Effector memory CD8-positive, alpha-beta T cell (primary cell): Measurements from ENCODE around the gene VGLL4.
A peak's percentile ranks its signal among the peaks of the same experiment; 100 is the strongest.

ENCODE experiments used
- ATAC-seq: fragments of 150-1000 bp; cut with Tn5 transposase; replicated peaks from 2 replicates; pipeline ENCODE4 v1.10.0; 2021; ENCODE audit warnings: mild to moderate bottlenecking, moderate library complexity
- DNase-seq, 3 experiments: peaks; one replicate each; pipeline ENCODE4 v3.0.0; 2021
- H3K27ac Mint-ChIP-seq, 2 donors: one replicate each; pipeline ENCODE4 v1.8.0; 2022; ENCODE audit warnings: mild to moderate bottlenecking in 2 of 2, mixed read lengths in 2 of 2, moderate library complexity in 2 of 2
- H3K27me3 Mint-ChIP-seq, 2 donors: one replicate each; pipeline ENCODE4 v1.8.0; 2022; ENCODE audit warnings: mixed read lengths in 2 of 2
- H3K36me3 Mint-ChIP-seq: one replicate; pipeline ENCODE4 v1.8.0; 2022; ENCODE audit warnings: mild to moderate bottlenecking, moderate library complexity, mixed read lengths; ENCODE audit not compliant: insufficient read depth
- H3K4me1 Mint-ChIP-seq, 2 donors: one replicate each; pipeline ENCODE4 v1.8.0; 2022; ENCODE audit warnings: low read depth in 2 of 2, mixed read lengths in 2 of 2
- H3K4me3 Mint-ChIP-seq, 2 donors: one replicate each; pipeline ENCODE4 v1.8.0; 2022; ENCODE audit warnings: mild to moderate bottlenecking in 2 of 2, mixed read lengths in 2 of 2, moderate library complexity in 2 of 2
- H3K9me3 Mint-ChIP-seq, 2 donors: one replicate each; pipeline ENCODE4 v1.8.0; 2022; ENCODE audit warnings: mixed read lengths in 2 of 2

The VGLL4 gene

GRCh38 chr3:11632564-11632963 is 11.2 kb downstream of the VGLL4 start:
- ATAC-seq (no peak), DNase-seq (no peak)
- H3K9me3 Mint-ChIP-seq, result no peaks in the 10 kb centered on the region
- no peak overlapping the region for H3K4me3 Mint-ChIP-seq
- no peaks in the 10 kb centered on the region for H3K27me3 Mint-ChIP-seq
- peaks cover 5% of the 10 kb centered on the region for H3K36me3 Mint-ChIP-seq
- peak overlapping the region; percentile 66 to 70 for H3K27ac Mint-ChIP-seq
- H3K4me1 Mint-ChIP-seq, result peaks cover 46 to 50% of the 10 kb centered on the region in 2 donors

- no peak for ATAC-seq
Observed at GRCh38 chr3:11631820-11632219, 11.9 kb downstream of the VGLL4 start.

GRCh38 chr3:11629716-11630115 is 14.0 kb downstream of the VGLL4 start:
- peaks cover 50 to 58% of the 10 kb centered on the region in 2 donors for H3K4me1 Mint-ChIP-seq
- H3K9me3 Mint-ChIP-seq, result no peaks in the 10 kb centered on the region
- no peak for DNase-seq
- no peaks in the 10 kb centered on the region for H3K27me3 Mint-ChIP-seq
- no peak for ATAC-seq
- peaks cover 10% of the 10 kb centered on the region for H3K36me3 Mint-ChIP-seq
- H3K27ac Mint-ChIP-seq, result no peak overlapping the region
- no peak overlapping the region for H3K4me3 Mint-ChIP-seq

More at GRCh38 chr3:11631820-11632219, 11.9 kb downstream of the VGLL4 start:
- Mint-ChIP-seq H3K9me3 (no peaks in the 10 kb centered on the region), H3K4me3 (no peak overlapping the region), H3K4me1 (peaks cover 42 to 47% of the 10 kb centered on the region in 2 donors), H3K27ac (peak overlapping the region; percentile 15 to 22), H3K36me3 (peaks cover 10% of the 10 kb centered on the region), H3K27me3 (no peaks in the 10 kb centered on the region)
- DNase-seq, result no peak

GRCh38 chr3:11627612-11628011 is 16.1 kb downstream of the VGLL4 start:
- no peaks in the 10 kb centered on the region for H3K27me3 Mint-ChIP-seq
- ATAC-seq, result no peak
- no peaks in the 10 kb centered on the region for H3K9me3 Mint-ChIP-seq
- DNase-seq, result no peak
- H3K4me1 Mint-ChIP-seq, result peaks cover 42 to 57% of the 10 kb centered on the region in 2 donors
- no peak overlapping the region for H3K27ac Mint-ChIP-seq
- H3K4me3 Mint-ChIP-seq, result peak overlapping the region in 1 of 2 donors; percentile 4
- peaks cover 7% of the 10 kb centered on the region for H3K36me3 Mint-ChIP-seq

GRCh38 chr3:11626084-11626463 is 17.6 kb downstream of the VGLL4 start:
- no peaks in the 10 kb centered on the region for H3K27me3 Mint-ChIP-seq
- DNase-seq (no peak), ATAC-seq (no peak)
- H3K36me3 Mint-ChIP-seq, result peaks cover 7% of the 10 kb centered on the region
- H3K4me3 Mint-ChIP-seq, result peak overlapping the region in 1 of 2 donors; percentile 61
- peak overlapping the region; percentile 71 to 84 for H3K27ac Mint-ChIP-seq
- H3K9me3 Mint-ChIP-seq, result no peaks in the 10 kb centered on the region
- H3K4me1 Mint-ChIP-seq, result peaks cover 41 to 61% of the 10 kb centered on the region in 2 donors

- DNase-seq (no peak), ATAC-seq (no peak)
- Mint-ChIP-seq H3K9me3 (no peaks in the 10 kb centered on the region), H3K36me3 (peaks cover 7% of the 10 kb centered on the region), H3K27ac (peak overlapping the region; percentile 71 to 84), H3K27me3 (no peaks in the 10 kb centered on the region), H3K4me3 (peak overlapping the region; percentile 48 to 61), H3K4me1 (peaks cover 45 to 64% of the 10 kb centered on the region in 2 donors)
Observed at GRCh38 chr3:11625376-11626083, 18.2 kb downstream of the VGLL4 start.

- Mint-ChIP-seq H3K4me3 (peak overlapping the region; percentile 48 to 61), H3K27me3 (no peaks in the 10 kb centered on the region), H3K4me1 (peaks cover 49 to 68% of the 10 kb centered on the region in 2 donors), H3K9me3 (no peaks in the 10 kb centered on the region), H3K27ac (peak overlapping the region; percentile 84 to 85), H3K36me3 (peaks cover 7% of the 10 kb centered on the region)
- DNase-seq (no peak), ATAC-seq (peak; percentile 34)
Observed at GRCh38 chr3:11624704-11625375, 18.9 kb downstream of the VGLL4 start.

- ATAC-seq (peak; percentile 90), DNase-seq (peak in 2 of 3 experiments; percentile 15 to 40)
- peaks cover 50 to 73% of the 10 kb centered on the region in 2 donors for H3K4me1 Mint-ChIP-seq
- no peaks in the 10 kb centered on the region for H3K27me3 Mint-ChIP-seq
- H3K27ac Mint-ChIP-seq, result peak overlapping the region; percentile 84 to 85
- H3K9me3 Mint-ChIP-seq, result no peaks in the 10 kb centered on the region
- peaks cover 7% of the 10 kb centered on the region for H3K36me3 Mint-ChIP-seq
- H3K4me3 Mint-ChIP-seq, result peak overlapping the region; percentile 48 to 61
Observed at GRCh38 chr3:11624161-11624560, 19.6 kb downstream of the VGLL4 start.

GRCh38 chr3:11622586-11623550 is 20.8 kb downstream of the VGLL4 start:
- H3K36me3 Mint-ChIP-seq, result peaks cover 10% of the 10 kb centered on the region
- ATAC-seq (no peak), DNase-seq (no peak)
- H3K4me1 Mint-ChIP-seq, result peaks cover 55 to 79% of the 10 kb centered on the region in 2 donors
- H3K27ac Mint-ChIP-seq, result peak overlapping the region in 1 of 2 donors; percentile 84
- H3K9me3 Mint-ChIP-seq, result no peaks in the 10 kb centered on the region
- H3K4me3 Mint-ChIP-seq, result no peak overlapping the region
- H3K27me3 Mint-ChIP-seq, result no peaks in the 10 kb centered on the region

GRCh38 chr3:11621077-11621476 is 22.6 kb downstream of the VGLL4 start:
- Mint-ChIP-seq H3K9me3 (no peaks in the 10 kb centered on the region), H3K4me3 (no peak overlapping the region), H3K4me1 (peaks cover 59 to 76% of the 10 kb centered on the region in 2 donors), H3K27me3 (no peaks in the 10 kb centered on the region), H3K27ac (no peak overlapping the region), H3K36me3 (peaks cover 3% of the 10 kb centered on the region)
- DNase-seq (no peak), ATAC-seq (no peak)

- ATAC-seq, result no peak
- no peaks in the 10 kb centered on the region for H3K27me3 Mint-ChIP-seq
- no peak overlapping the region for H3K27ac Mint-ChIP-seq
- no peak for DNase-seq
- no peaks in the 10 kb centered on the region for H3K9me3 Mint-ChIP-seq
- H3K36me3 Mint-ChIP-seq, result peaks cover 3% of the 10 kb centered on the region
- H3K4me1 Mint-ChIP-seq, result peaks cover 55 to 76% of the 10 kb centered on the region in 2 donors
- H3K4me3 Mint-ChIP-seq, result peak overlapping the region in 1 of 2 donors; percentile 25
Observed at GRCh38 chr3:11619946-11620652, 23.6 kb downstream of the VGLL4 start.

GRCh38 chr3:11619461-11619860 is 24.3 kb downstream of the VGLL4 start:
- H3K4me1 Mint-ChIP-seq, result peaks cover 49 to 71% of the 10 kb centered on the region in 2 donors
- H3K27ac Mint-ChIP-seq, result no peak overlapping the region
- no peaks in the 10 kb centered on the region for H3K27me3 Mint-ChIP-seq
- no peak for ATAC-seq
- H3K4me3 Mint-ChIP-seq, result no peak overlapping the region
- no peaks in the 10 kb centered on the region for H3K9me3 Mint-ChIP-seq
- DNase-seq, result no peak
- peaks cover 5% of the 10 kb centered on the region for H3K36me3 Mint-ChIP-seq
